Suppressor macrophage (primary cell): Measurements from ENCODE around the gene ACTG2.
"Not testable (repeated sequence)": the region's sequence is repeated elsewhere in the genome, so short reads cannot be mapped to it uniquely, and the experiment has no call there.

Source experiments
- DNase-seq, 4 experiments: peaks; one replicate each; pipeline ENCODE4 v3.0.0-alpha.2; 2020 to 2022

The ACTG2 gene

GRCh38 chr2:73937103-73937885 lies 44.5 kb downstream of the ACTG2 start:
- DNase-seq = no peak

DNA sequence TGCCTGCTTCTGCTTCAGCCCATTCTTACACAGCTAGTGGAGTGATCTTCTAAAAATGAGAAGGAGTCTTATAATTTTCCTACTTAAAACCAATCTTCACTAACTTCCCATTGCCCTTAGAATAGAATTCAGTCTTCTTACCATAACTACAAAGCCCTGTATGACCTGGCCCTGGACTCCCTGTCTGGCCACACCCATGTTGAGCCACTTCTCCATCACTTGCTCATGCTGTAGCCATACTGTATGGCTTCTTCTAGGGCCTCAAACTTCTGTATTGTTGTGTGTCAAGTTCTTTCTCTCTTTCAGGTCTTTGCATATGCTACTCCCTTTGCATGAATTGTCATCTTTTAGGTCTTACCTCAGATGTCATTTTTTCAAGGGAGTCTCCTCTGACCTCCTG lies 45.1 kb downstream of the ACTG2 start:
- no peak for DNase-seq

DNA sequence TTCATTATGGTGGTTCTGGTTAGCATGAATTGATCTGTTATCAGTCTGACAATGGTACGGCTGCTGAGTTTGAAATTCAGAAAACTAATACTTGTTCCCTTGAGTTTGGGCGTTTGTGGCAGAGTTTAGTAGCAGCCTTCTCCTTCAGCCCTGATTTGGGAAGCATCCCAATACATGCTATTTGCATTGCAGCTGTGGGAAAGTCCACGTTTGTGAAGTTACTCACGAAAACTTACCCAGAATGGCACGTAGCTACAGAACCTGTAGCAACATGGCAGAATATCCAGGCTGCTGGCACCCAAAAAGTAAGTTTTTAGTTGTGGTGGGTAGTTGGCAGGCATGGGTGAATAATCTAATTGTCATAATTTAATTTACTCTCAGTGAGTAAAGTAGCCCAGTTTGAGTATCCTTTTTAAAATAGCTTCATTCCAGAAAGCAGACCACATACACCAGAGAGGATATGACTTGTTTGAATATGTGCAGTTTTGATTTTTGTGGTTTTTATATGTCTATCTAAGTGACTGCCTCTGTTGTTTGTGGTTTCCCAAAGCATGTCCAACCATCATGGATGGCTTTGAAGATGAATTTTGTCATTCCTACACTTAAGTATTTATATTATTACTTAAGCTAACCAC lies 46.0 kb downstream of the ACTG2 start:
- DNase-seq = no peak

DNA sequence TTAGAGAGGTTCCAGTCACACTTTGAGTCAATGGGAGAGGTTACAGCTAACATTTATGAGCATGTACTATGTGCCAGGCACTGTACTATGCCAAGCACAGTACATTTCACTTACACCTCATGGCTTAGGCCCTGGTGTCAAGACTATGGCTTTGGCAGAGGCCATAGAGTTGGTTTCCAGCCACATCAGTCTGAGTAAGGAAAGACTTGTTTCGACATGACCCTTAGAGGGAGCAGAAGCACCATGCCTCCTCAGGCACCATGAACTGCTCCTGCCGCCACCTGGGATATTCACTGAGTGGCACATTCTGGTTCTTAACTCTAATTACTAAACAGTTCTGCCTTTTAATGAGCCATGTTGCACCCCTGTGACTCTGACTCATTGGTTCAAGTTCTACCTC lies 46.6 kb downstream of the ACTG2 start:
- DNase-seq = peak; percentile 20 to 59 (median 53)

DNA sequence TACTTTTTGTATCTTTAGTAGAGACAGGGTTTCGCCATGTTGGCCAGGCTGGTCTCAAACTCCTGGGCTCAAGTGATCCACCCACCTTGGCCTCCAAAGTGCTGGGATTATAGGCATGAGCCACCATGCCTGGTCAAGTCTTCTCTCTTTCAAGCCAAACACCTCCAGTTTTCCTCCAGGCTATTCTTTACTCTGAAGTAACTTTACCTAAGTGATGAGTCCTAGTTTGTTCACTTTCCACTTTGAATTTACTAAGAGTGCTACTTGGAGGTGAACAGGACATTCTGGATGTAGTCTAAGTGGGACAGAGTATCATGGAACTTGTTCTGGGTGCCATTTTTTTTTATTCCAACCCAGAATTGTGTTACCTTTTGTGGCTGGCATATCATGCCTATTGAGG lies 47.3 kb downstream of the ACTG2 start:
- not testable (repeated sequence) for DNase-seq

- no peak for DNase-seq
These were observed 49.9 kb downstream of the ACTG2 start for GRCh38 chr2:73942664-73943063.

DNA sequence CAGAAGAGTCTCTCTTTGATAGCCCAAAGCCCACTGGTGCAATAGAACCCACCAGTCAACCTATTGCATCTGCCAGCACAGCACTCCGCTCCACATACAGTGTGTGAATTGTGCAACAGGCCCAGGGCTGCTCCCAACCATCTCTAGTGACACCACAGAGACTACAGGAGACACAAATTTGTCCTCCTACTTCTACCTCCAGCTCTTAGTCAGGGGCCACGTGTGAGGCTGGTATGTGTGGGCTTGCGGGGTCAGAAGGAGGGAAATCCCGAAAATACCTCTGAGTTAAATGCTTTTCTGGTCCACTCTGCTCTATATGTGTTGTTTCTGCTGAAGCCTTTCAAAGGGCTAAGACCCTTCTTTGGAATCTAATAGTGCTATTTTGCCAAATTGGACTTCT lies 51.9 kb downstream of the ACTG2 start:
- no peak for DNase-seq

GRCh38 chr2:73946215-73946614 lies 53.4 kb downstream of the ACTG2 start:
- no peak for DNase-seq

DNA sequence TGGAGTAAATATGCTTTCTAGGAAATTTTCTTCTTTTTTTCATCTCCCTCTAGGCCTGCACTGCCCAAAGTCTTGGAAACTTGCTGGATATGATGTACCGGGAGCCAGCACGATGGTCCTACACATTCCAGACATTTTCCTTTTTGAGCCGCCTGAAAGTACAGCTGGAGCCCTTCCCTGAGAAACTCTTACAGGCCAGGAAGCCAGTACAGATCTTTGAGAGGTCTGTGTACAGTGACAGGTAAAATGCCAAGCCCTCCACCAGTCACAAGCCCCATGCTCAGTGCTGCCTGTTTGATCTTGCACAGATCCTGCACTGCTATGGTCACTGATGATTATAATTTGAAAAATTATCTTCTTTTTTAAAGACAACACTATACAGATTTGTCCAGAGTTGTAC lies 53.9 kb downstream of the ACTG2 start:
- no peak for DNase-seq

- peak in 1 of 4 experiments; percentile 39 for DNase-seq
These were observed 54.7 kb downstream of the ACTG2 start for GRCh38 chr2:73947412-73948018.

- no peak for DNase-seq
These were observed 57.0 kb downstream of the ACTG2 start for GRCh38 chr2:73949802-73950201.

- peak; percentile 88 to 95 (median 91) for DNase-seq
These were observed 60.0 kb downstream of the ACTG2 start for GRCh38 chr2:73952499-73953446.

- DNase-seq = no peak
These were observed 63.5 kb downstream of the ACTG2 start for GRCh38 chr2:73956218-73956865.

DNA sequence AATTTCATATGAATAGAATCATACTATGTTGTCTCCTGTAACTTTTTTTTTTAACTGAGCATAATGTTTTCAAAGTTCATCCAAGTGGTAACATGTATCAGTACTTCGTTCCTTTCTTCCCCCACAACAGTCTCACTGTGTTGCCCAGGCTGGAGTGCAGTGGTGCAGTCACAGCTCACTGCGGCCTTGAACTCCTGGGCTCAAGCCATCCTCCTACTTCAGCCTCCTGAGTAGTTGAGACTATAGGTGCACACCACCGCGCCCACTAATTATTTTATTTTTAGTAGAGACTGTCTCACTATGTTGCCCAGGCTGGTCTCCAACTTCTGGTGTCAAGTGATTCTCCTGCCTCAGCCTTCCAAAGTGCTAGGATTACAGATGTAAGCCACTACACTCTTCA lies 68.5 kb downstream of the ACTG2 start:
- no peak for DNase-seq

GRCh38 chr2:73961823-73962615 lies 69.2 kb downstream of the ACTG2 start:
- DNase-seq = no peak

GRCh38 chr2:73962798-73963197 lies 70.0 kb downstream of the ACTG2 start:
- no peak for DNase-seq

GRCh38 chr2:73963385-73964120 lies 70.7 kb downstream of the ACTG2 start:
- peak; percentile 24 to 61 (median 38) for DNase-seq

- no peak for DNase-seq
These were observed 71.4 kb downstream of the ACTG2 start for GRCh38 chr2:73964223-73964622.

DNA sequence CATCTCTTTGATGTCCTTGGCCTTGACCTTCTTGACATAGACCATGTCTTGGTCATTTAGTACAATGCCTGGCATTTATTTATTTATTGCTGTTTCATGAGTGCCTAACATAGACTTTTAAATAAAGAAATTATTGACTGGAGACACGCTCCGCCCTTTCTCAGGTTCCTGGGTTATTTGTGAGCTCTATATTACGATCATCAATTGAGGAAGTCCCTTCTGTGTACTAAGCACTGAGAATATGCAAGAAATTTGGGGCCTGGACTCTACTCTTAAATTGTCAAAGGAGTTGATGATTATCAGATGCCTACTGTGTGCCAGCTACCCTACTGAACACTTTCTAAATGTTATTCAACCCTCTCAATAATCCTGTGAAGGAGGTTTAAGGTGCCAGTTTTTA lies 72.2 kb downstream of the ACTG2 start:
- DNase-seq = peak in 1 of 4 experiments; percentile 17

GRCh38 chr2:73968357-73968937 lies 75.6 kb downstream of the ACTG2 start:
- DNase-seq = no peak
